IMR-90 (cell line): ENCODE results near the gene EXOC6B.

Experiments
- BHLHE40 ChIP-seq: fragments of 150-350 bp; IDR thresholded peaks from 2 replicates; pipeline ENCODE4 v1.6.1; 2016; ENCODE audit warnings: mild to moderate bottlenecking, low read depth, low read length
- CEBPB ChIP-seq: IDR thresholded peaks from 2 replicates; pipeline ENCODE4 v1.6.1; 2012; ENCODE audit warnings: low read depth, low read length, improper control_type of control experiment
- CHD1 ChIP-seq: IDR thresholded peaks from 2 replicates; pipeline ENCODE4 v1.6.1; 2012; ENCODE audit warnings: low read depth, low read length, improper control_type of control experiment
- CTCF ChIP-seq: conservative IDR thresholded peaks from 2 replicates; pipeline ENCODE4 v1.5.1; 2012; ENCODE audit warnings: mild to moderate bottlenecking, low read depth, low read length, improper control_type of control experiment
- ELK1 ChIP-seq: fragments of 150-350 bp; IDR thresholded peaks from 2 replicates; pipeline ENCODE4 v1.6.1; 2016; ENCODE audit warnings: low read depth, mild to moderate bottlenecking, low read length, moderate library complexity, borderline replicate concordance
- FOS ChIP-seq: fragments of 150-350 bp; IDR thresholded peaks from 2 replicates; pipeline ENCODE4 v1.6.1; 2016; ENCODE audit warnings: low read depth, low read length
- MAFK ChIP-seq: IDR thresholded peaks from 2 replicates; pipeline ENCODE4 v1.6.1; 2012; ENCODE audit warnings: low read depth, low read length, improper control_type of control experiment
- MXI1 ChIP-seq: IDR thresholded peaks from 2 replicates; pipeline ENCODE4 v1.6.1; 2012; ENCODE audit warnings: low read depth, mild to moderate bottlenecking, low read length, moderate library complexity, borderline replicate concordance
- POLR2A ChIP-seq: IDR thresholded peaks from 2 replicates; pipeline ENCODE4 v1.6.1; 2012; ENCODE audit warnings: mild to moderate bottlenecking, low read depth, low read length
- RAD21 ChIP-seq: IDR thresholded peaks from 2 replicates; pipeline ENCODE4 v1.6.1; 2012; ENCODE audit warnings: low read length, improper control_type of control experiment
- RFX5 ChIP-seq: IDR thresholded peaks from 2 replicates; pipeline ENCODE4 v1.8.0; 2012; ENCODE audit warnings: low read depth, mild to moderate bottlenecking, low read length, moderate library complexity
- SMC3 ChIP-seq: fragments of 150-350 bp; IDR thresholded peaks from 2 replicates; pipeline ENCODE4 v1.6.1; 2016; ENCODE audit warnings: low read depth, mild to moderate bottlenecking, antibody characterized with exemption, low read length, moderate library complexity
- USF2 ChIP-seq: fragments of 150-350 bp; IDR thresholded peaks from 2 replicates; pipeline ENCODE4 v1.6.1; 2017; ENCODE audit warnings: mild to moderate bottlenecking, antibody characterized with exemption, low read length, low read depth

DNA sequence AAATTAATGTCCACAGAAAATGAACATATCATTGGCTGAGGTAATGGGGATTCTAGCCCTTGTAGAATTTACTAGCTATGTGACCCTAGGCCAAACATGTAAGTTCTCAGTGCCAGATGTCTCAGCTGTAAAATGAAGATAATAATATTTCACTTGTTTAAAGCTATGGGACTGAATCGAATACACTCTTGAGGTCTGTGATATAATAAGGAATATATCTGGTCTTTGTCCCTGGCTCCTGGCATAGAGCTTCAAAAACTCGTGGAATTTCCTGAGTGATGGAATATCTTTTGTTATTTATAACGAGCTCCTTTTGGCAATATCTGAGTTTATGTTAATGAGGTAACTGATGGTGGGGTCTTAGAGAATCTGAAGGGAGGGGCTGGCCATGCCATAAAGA, 476.8 kb downstream of the EXOC6B start:
- TF ChIP-seq CTCF (no peak), MXI1 (no peak), POLR2A (no peak), CEBPB (no peak), RAD21 (no peak), RFX5 (no peak), USF2 (no peak), MAFK (no peak), SMC3 (no peak), BHLHE40 (no peak), CHD1 (no peak), FOS (no peak), ELK1 (no peak)
